GM21528 (cell line): Measurements from ENCODE around the gene IL17REL.

Experiments
- ATAC-seq: cut with Tn5 transposase; IDR thresholded peaks from one replicate; pipeline ENCODE4 v1.9.1; 2021; ENCODE audit warnings: mild to moderate bottlenecking, moderate library complexity; ENCODE audit not compliant: unreplicated experiment, low FRiP score

The IL17REL gene

DNA sequence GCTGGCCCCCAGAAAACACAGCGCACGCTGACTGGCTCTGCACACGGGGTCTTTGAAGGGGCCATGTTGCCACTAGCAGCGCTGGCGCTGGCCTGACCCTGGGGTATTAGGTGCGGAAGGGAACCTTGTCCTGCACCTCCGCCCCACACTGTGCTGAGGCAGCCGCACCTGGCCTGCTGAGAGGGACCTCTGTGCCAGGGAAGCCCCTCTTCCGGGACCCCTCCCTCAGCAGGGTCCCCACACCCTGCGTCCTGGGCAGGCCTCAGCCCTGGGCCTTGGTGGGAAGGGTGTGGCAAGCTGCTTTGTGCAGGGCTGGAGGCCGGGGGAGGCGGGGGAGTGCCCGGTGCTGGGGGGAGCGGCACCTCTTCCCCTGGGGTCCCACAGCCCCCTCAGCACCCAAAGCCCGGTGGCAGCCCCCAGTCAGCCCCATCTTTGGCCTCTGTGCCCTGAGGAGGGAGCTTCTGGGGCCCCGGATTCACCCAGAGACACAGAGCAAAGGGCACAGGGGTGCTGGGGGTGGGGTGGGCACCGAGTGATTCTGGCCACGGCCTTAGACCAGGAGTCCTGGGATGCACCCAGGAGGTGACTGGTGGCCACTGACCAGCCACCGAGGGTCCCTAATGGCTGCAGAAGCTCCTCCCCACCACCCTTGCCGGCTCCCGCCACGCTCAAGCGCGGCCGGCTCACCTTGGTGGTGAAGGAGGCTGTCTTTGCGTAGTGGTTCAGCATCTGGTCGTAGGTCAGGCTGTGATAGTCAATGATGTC is 34.1 kb upstream of the IL17REL start:
- ATAC-seq: no peak

DNA sequence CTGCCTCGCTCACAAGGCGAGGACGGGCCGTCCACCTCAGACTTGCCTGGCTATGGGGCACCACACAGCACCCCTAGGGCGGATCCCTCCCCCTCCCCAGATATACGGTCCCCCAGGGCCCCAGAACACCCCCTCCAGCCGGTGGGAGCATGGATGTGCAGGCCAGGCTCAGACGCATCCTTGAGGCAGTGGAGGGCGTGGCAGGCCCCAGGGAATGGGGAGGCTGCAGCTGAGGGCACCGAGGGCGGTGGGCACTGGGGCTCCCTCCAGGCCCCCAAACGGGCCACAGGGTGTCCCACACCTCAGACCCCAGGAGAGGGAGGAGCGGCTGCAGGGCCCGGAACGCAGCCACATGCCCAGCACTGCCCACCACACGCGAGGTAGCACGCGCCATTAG is 33.5 kb upstream of the IL17REL start:
- ATAC-seq: no peak

DNA sequence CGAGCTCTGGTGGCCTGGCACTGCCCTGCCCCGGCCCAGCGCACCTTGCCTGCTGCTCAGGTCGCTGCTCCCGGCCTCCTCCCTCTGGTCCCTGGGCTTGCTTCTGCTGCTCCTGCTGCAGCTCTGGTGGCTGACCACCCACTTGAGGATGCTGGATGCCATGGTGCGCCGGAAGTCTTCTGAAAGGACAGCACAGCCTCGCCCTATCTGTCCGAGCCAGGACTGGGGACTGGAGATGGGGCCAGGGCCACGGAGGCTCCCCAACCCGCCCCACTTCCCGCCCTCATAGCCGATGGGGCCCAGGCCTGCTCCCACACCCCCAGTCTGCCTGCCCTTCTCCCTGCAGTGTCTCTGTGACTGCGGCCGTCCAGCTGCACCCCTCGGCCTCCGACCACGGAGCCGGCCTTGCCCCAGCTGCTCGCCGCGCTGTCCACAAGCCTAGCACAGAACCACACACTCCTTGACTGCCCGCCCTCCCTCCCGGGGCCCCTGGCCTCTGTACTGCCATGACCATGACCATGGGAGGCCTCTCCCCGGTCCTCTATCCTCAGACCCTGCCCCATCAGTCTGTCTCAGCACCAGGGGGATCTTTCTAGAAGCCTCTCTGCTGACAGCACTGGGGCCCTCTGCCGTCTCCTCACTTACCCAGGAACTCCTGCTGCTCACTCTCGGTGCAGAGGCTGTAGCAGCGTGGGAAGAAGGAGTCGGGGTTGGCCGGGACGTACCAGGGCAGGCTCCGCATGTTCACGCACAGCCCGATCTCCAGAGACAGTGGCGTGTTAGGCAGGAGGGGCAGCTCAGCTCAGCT is 32.9 kb upstream of the IL17REL start:
- no peak for ATAC-seq

DNA sequence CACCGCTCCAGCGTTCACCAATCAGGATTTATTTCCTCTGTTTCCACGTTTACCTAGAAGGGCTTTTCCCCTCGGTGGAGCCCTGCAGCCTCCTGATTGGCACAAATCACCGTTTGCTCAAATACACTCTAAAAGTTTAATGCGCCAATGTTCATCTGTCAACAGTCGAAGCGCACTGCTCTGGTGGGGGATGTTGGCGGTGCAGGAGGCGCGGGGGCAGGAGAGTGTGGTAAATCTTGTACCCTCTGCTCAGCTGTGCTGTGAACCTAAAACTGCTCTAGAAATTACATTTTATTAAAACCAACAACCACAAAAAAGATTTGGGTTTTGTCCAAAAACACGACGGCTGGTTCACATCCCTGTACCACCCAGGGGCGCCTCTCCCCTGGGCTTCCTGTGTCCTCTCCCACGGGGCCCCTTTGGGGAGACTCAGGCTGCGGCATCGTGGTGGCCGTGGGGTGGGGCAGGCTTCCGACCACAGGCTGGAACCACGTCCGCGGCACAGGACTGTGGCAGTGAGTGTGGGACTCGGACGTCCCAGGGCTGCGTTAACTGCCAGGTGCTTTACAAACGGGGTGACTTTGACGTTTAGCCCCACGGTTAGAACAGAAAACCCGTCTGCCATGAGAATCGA is 32.0 kb upstream of the IL17REL start:
- no peak for ATAC-seq

DNA sequence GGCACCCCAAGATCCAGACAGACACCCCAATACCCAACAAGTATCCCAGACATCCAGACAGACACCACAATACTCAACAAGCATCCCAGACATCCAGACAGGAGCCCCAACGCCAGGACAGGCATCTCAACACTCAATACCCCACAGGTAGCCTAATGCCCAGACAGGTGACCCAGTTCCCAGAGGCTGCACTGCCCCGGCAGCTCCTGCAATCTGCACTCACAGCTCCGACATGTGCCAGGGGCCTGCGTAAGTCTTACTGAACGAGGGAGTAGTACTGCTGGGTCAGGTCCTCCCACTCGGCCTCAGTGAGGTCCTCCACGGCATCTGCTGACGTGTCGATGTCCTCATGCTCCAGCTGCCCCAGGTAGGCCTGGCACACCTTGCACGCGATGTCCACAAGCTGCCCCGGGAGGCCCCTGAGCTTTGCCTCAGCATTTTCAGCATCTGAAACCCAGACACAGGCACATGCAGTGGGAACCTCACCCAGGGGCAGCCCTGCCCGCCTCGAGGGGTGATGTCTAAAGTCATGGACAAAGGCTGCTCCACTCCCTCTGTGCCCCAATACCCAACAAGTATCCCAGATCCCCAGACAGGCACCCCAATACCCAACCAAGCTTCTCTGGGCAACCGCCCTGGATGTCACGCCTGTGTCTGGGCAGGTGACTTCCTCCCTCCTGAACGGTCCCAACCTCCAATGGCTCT is 28.9 kb upstream of the IL17REL start:
- no peak for ATAC-seq

DNA sequence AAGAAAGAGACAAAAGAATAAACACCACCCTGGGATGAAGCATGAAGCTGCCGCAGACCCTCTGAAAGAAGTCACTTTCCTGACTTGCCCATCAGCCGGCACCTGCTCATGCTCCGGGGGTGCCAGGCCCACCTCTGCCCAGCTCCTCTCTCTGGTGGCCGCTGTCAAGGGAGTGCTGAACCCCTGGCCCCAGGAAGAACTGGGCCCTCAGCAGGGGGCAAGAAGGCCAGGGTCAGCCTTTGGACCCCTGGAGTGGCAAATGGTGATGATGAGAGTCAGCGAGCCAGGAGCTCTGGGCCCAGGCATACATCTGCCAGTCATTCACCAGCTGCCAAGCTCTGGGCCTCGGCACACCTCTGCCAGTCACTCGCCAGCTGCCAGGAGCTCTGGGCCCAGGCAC is 28.2 kb upstream of the IL17REL start:
- no peak for ATAC-seq

DNA sequence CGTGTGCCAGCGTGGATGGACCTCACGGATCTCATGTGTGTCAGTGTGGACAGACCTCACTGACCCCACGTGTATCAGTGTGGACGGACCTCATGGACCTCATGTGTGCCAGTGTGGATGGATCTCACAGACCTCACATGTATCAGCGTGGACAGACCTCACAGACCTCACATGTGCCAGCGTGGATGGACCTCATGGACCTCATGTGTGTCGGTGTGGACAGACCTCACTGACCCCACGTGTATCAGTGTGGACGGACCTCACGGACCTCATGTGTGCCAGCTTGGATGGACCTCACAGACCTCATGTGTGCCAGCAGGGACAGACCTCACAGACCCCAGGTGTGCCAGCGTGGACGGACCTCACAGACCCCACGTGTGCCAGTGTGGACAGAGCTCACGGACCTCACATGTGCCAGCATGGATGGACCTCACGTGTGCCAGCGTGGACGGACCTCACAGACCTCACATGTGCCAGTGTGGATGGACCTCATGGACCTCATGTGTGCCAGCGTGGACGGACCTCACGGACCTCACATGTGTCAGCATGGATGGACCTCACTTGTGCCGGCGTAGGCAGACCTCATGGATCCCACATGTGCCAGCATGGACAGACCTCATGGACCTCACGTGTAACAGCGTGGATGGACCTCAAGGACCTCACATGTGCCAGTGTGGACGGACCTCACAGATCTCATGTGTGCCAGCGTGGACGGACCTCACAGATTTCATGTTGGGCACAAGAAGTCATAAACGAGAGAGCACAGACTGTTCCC is 27.3 kb upstream of the IL17REL start:
- no peak for ATAC-seq

DNA sequence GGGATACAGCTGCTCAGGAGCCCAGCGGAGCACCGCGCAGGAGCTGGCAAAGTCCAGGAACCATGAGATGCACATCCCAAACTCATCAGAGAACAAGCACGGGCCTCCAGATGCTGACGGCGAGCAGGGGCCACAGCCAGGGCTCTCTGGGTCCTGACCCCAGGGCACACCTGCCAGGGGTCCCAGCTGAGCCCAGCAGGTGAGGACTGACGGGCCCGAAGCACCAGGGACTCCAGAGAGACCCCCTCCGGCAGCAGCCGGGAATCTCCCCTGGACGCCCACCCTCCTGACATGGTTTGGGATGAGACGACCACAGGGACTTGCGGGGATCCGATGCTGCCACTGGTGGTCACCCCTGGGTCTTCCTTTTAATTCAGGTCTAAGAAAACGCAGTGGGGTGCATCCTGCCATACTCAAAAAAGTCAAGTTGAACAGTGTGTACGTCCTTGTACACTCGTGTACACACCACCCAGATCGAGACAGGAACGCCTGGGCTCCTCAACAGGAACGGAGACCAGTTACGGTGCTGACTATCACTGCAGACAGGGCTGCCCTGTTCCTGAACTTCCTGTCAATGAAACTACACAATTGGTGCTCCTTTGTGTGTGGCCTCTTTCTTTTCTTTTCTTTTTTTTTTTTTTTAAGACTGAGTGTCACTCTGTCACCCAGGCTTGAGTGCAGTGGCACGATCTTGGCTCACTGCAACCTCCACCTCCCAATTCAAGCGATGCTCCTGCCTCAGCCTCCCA is 23.6 kb upstream of the IL17REL start:
- ATAC-seq: no peak

DNA sequence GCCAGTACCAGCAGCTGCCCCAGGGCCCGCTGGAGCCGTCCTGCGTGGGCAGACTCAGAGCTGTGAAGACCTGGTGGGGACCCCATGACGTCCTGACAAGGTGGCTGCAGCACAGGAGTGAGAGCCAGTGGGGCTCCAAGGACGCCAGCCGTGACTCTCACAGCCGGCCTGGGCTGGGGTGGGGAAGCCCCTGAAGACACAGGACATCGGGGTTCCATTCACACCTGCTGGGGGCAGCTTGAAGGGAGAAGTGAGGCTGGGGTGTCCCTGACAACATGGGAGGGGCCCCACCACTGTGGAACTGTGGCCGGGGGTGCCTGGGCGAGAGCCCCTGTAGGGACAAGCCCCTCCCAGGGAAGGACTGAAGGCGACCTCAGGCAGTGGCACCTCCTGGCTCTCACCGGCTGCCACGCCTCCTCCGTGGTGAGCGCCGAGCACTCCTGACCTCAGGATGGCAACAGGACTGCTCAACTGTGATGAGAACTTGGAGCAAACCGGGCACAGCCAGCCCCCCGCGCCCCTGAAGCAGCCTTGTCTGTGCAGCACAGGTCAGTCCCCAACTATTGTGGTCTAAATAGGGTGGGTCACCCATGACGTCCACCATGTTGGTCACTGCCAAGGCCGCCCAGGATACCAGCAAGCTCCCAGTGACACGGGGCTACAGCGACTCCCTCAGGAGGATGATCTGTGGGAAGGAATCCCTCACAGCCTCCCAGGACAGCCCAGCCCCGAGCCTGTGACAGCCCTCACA is 22.7 kb upstream of the IL17REL start:
- no peak for ATAC-seq

DNA sequence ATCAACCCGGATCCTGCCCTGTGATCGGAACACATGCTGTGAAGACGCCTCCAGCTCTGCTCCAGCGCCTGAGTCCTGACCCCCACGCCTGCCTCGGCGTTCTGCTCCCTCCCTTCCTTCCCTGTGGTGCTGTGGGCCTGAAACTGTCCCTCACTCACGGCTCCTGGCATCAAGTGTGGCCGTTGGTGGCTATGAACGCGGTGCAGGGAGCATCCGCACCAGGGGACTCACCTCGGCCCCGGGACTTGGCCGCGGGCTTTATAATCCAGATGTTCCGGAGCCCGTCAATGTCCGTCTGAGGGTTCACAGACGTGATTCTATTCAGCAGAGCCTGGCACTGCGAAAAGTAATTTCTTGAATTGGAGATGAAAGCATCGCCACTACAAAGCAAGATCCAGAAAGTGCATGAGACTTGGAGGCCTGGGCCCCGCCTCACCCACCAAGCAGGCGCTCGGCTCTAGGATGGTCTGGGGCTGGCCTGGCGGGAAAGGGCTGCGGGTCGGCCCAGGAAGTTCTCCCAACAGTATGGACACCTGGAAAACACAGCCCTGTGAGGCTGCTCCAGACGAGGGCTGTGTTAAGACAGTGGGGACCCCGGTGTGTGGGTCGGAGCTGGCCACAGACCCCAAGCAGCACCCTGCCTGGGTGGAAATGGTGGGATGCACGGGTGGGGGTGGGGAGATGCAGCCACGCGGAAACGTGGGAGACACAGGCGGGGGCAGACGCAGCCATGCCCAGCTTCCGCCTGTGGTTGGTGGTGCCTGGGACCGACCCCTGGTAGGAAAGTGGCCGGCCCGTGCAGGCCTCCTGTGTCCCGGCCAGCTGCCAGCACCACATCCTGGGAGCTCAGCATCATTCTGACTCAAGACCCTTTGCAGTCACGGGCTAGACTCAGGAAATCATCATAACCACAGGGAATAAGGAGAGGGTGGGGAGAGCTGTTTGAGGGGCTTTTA is 21.8 kb upstream of the IL17REL start:
- ATAC-seq: no peak

DNA sequence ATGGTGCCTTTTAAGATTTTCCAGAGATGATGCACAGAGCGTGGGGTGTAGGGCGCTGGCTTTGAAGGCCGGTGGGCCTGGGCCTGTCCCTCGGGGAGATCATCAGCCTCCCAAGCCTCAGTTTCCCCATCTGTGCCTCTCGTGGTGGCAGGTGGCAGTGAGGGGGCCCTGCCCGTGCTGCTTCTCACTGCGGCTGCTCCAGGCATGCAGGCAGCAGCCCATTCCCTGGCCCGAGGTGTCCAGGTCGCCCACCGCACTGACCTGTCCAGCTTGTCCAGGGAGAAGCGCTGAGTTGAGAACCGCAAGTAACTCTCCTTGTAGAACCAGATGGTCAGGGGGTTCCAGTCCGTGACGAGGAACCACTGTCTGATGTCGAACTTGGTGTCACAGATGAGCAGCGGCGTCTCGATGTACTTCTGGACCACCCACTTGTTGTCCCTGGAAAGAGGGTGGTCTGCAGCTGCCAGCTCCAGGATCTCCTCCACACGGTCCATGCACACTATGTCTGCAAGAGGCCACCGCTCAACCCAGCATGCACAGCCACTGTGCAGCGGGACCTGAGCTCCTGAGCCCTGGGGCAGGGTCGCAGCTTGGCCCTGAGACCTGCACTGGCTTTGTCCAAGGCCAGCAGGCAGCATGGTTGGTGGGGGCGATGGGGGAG is 20.5 kb upstream of the IL17REL start:
- no peak for ATAC-seq

DNA sequence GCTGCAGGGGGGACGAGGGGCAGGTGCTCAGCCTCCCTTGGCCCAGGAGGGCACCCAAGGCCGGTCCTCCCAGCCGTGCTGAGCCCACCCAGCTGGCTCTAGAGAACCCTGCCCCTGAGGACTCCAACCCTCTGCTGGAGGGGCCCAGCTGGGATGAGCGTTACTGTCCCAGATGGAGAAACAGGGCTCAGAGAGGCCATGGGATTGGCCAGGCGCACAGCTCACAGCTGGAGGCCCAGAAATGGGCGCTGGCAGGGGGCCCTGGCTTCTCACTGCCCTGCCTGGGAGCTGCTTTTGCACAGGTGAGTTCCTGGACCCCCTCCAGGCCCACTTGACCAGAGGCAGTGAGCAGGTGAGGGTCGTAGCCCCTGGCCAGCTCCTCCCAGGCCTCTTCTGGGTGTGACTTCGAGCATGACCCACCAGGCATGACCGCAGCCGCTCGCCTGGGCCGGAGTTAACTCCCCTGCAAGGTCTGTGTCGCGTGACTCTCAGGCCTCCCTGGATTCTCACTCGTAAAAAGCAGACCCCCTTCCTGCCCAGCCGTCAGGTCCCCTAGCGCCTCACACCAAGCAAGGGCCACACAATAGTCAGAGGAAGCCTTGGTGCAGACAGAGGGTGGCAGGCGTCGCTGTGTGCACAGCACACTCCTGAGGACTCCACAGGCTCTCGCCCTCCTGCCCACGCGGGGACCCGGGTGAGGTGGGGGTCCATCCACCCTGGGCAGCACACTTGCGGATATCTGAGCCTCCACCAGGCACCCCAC is 19.7 kb upstream of the IL17REL start:
- no peak for ATAC-seq

DNA sequence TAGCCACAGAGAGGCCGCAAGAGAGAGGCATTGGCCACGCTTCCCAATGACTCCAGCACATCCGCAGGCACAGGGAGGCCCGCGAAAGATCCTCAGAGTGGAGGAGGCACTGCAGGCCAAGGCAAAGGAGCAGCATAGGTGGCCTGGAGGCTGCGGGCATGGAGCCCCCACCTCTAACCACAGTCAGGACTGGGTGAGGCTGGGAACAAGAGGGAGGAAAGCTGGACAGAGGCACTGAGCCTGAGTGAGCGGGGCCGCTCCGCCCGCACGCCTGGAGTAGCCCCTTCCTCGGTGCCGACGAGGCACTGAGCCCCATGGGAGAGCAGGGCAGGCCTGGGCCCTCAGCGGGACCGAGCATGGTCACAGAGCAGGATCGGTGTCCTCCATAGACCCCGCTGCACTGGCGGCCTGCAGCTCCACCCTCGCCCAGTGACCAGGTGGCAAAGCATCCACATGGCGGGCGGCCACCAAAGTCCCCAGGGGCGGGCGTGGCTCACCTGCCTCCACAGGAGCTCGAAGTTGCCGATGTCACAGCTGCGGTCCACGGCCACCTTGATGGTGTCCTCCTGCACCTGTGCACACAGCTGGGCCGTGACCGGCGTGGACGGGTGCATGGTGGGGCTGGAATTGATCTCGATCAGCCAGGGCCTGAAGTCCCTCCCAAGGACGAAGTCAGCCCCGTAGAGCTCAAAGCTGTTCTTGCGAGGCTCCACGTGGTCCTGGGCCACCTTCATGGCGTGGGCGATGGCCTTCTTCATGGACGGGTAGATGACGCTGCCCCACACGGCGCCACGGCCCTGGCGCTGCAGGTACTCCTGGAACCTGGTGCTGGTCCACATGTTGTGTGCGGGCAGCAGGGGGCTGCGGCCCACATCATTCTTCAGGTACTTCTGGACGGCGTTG is 18.9 kb upstream of the IL17REL start:
- no peak for ATAC-seq

DNA sequence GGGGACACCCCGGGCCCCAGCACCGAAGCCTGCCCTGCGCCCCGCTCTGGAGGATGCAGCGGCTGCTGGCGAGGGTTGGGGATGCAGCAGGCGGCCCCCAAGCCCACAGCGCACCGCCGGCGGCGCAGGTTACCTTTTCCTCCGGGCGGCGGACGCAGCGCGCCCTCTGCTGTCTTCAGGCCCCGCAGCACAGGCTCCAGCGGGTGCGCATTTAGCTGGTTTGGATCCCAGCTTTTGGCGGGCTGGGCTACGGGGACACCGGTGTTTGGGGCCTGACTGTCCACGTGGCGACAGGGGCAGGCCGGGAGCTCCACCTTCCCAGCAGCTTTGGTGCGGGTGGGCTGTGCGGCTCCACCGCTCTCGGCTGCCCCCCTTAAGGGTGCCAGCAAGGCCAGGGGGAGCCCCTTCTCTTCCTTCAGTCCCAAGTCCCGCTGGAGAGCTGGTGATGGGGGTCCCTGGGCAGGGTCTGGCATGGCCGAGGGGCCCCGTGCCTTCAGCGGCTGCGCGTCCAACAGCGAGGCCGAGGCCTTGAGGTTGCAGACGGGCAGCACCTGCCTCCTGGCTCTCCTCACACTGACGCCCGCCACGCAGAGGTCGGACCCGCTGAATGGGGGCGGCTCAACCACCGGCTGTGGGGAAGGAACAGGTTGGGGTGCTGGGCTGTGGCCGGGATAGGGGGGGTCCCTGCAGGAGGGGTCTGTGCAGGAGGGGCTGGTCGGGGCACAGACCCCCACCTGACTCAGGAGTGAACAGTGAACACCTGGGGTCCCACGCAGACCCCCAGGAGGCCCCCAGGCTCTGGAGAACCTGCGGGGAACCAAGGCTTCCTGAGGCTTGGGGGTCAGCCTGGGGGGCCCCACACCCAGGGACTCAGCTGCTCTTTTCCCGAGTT is 18.0 kb upstream of the IL17REL start:
- ATAC-seq: no peak
